Measurements from ENCODE around the gene IRF6. TPM values are rescaled to one million over a fixed set of nuclear protein-coding genes. Genes with fewer than 3 reads are reported as not detected.

IRF6 gene
- total RNA-seq, 1 donor, result 3.1 TPM

- no peak for DNase-seq (ENCODE audit: low read depth)
- TF ChIP-seq CTCF (IDR thresholded peaks at IDR 0.05; ENCODE audit: insufficient read depth, low read length), result no peak
- H3K4me3 ChIP-seq (ENCODE audit: low read depth, low read length), result no peak overlapping the region
Measured at GRCh38 chr1:209816923-209817322, 11.0 kb upstream of the IRF6 start.

- no peak for TF ChIP-seq CTCF (IDR thresholded peaks at IDR 0.05; ENCODE audit: insufficient read depth, low read length)
- no peak for DNase-seq (ENCODE audit: low read depth)
- no peak overlapping the region for H3K4me3 ChIP-seq (ENCODE audit: low read depth, low read length)
Measured at GRCh38 chr1:209815931-209816341, 10.0 kb upstream of the IRF6 start.

- H3K4me3 ChIP-seq (ENCODE audit: low read depth, low read length), result no peak overlapping the region
- no peak for TF ChIP-seq CTCF (IDR thresholded peaks at IDR 0.05; ENCODE audit: insufficient read depth, low read length)
- DNase-seq (ENCODE audit: low read depth), result no peak
Measured at GRCh38 chr1:209815490-209815889, 9.5 kb upstream of the IRF6 start.

- no peak for DNase-seq (ENCODE audit: low read depth)
- no peak for TF ChIP-seq CTCF (IDR thresholded peaks at IDR 0.05; ENCODE audit: insufficient read depth, low read length)
Measured at GRCh38 chr1:209813902-209814301, 8.0 kb upstream of the IRF6 start.

GRCh38 chr1:209810783-209811182 is 4.8 kb upstream of the IRF6 start:
- no peak for TF ChIP-seq CTCF (IDR thresholded peaks at IDR 0.05; ENCODE audit: insufficient read depth, low read length)
- DNase-seq (ENCODE audit: low read depth), result no peak
- H3K4me3 ChIP-seq (ENCODE audit: low read depth, low read length), result no peak overlapping the region

More at GRCh38 chr1:209813902-209814301, 8.0 kb upstream of the IRF6 start:
- no peak overlapping the region for H3K4me3 ChIP-seq (ENCODE audit: low read depth, low read length)

- DNase-seq (ENCODE audit: low read depth), result no peak
- no peak for TF ChIP-seq CTCF (IDR thresholded peaks at IDR 0.05; ENCODE audit: insufficient read depth, low read length)
- H3K4me3 ChIP-seq (ENCODE audit: low read depth, low read length), result no peak overlapping the region
Measured at GRCh38 chr1:209809611-209810010, 3.7 kb upstream of the IRF6 start.

GRCh38 chr1:209808059-209808581 is 2.2 kb upstream of the IRF6 start:
- no peak for TF ChIP-seq CTCF (IDR thresholded peaks at IDR 0.05; ENCODE audit: insufficient read depth, low read length)
- peak; percentile 93 for DNase-seq (ENCODE audit: low read depth)
- no peak overlapping the region for H3K4me3 ChIP-seq (ENCODE audit: low read depth, low read length)
